Smooth muscle cell of the brain vasculature (primary cell): ENCODE data around the gene ARL15.

Source experiments
- DNase-seq: peaks from one replicate; pipeline ENCODE4 v3.0.0-alpha.2; 2012; ENCODE audit warnings: low read depth, low spot score

The ARL15 gene

GRCh38 chr5:53940921-53941320, 369.5 kb downstream of the ARL15 start:
- DNase-seq = no peak

- DNase-seq = no peak
These were observed 372.9 kb downstream of the ARL15 start for GRCh38 chr5:53937467-53937866.

GRCh38 chr5:53936481-53937352, 373.7 kb downstream of the ARL15 start:
- no peak for DNase-seq

- no peak for DNase-seq
These were observed 376.1 kb downstream of the ARL15 start for GRCh38 chr5:53934151-53934820.

GRCh38 chr5:53932351-53932750, 378.0 kb downstream of the ARL15 start:
- DNase-seq = no peak

- DNase-seq = no peak
These were observed 379.9 kb downstream of the ARL15 start for GRCh38 chr5:53930457-53930856.

GRCh38 chr5:53929570-53929969, 380.8 kb downstream of the ARL15 start:
- DNase-seq = no peak

GRCh38 chr5:53929152-53929551, 381.2 kb downstream of the ARL15 start:
- no peak for DNase-seq

GRCh38 chr5:53928641-53929040, 381.7 kb downstream of the ARL15 start:
- DNase-seq = no peak

- no peak for DNase-seq
These were observed 382.6 kb downstream of the ARL15 start for GRCh38 chr5:53927668-53928247.

GRCh38 chr5:53926026-53926425, 384.3 kb downstream of the ARL15 start:
- no peak for DNase-seq

GRCh38 chr5:53924392-53924791, 386.0 kb downstream of the ARL15 start:
- no peak for DNase-seq

GRCh38 chr5:53923961-53924360, 386.4 kb downstream of the ARL15 start:
- DNase-seq = no peak

GRCh38 chr5:53922508-53923498, 387.6 kb downstream of the ARL15 start:
- no peak for DNase-seq

- DNase-seq = no peak
These were observed 392.5 kb downstream of the ARL15 start for GRCh38 chr5:53917826-53918225.

GRCh38 chr5:53917095-53917494, 393.3 kb downstream of the ARL15 start:
- DNase-seq = no peak

GRCh38 chr5:53915120-53915519, 395.3 kb downstream of the ARL15 start:
- no peak for DNase-seq

- no peak for DNase-seq
These were observed 396.4 kb downstream of the ARL15 start for GRCh38 chr5:53913941-53914340.

- DNase-seq = no peak
These were observed 401.6 kb downstream of the ARL15 start for GRCh38 chr5:53908757-53909156.

- DNase-seq = no peak
These were observed 402.5 kb downstream of the ARL15 start for GRCh38 chr5:53907827-53908226.

GRCh38 chr5:53906736-53907135, 403.6 kb downstream of the ARL15 start:
- DNase-seq = no peak
